Stimulated activated effector memory CD8-positive, alpha-beta T cell treated with anti-CD3 and anti-CD28 coated beads, Interleukin-12 subunit alpha, Interleukin-12 subunit beta, amount 100 ng/mL, for 72 hours (primary cell): Measurements from ENCODE around the gene GHSR.
"Not testable (repeated sequence)": the region's sequence is repeated elsewhere in the genome, so short reads cannot be mapped to it uniquely, and the experiment has no call there.

Source experiments
- ATAC-seq: fragments of 150-1000 bp; cut with Tn5 transposase; 2 replicates; pipeline ENCODE4 v1.10.0; 2021
- DNase-seq, 2 donors: peaks; one replicate each; pipeline ENCODE4 v3.0.0; 2021 to 2022; ENCODE audit warnings: low spot score in 2 of 2
- H3K27ac Mint-ChIP-seq: one replicate; pipeline ENCODE4 v1.8.0; 2022; ENCODE audit warnings: mild to moderate bottlenecking, mixed read lengths
- H3K36me3 Mint-ChIP-seq: one replicate; pipeline ENCODE4 v1.8.0; 2022; ENCODE audit warnings: mild to moderate bottlenecking, mixed read lengths
- H3K4me1 Mint-ChIP-seq: one replicate; pipeline ENCODE4 v1.8.0; 2022; ENCODE audit warnings: mixed read lengths
- H3K4me3 Mint-ChIP-seq: one replicate; pipeline ENCODE4 v1.8.0; 2022; ENCODE audit warnings: mild to moderate bottlenecking, mixed read lengths
- H3K9me3 Mint-ChIP-seq: one replicate; pipeline ENCODE4 v1.8.0; 2022; ENCODE audit warnings: mixed read lengths

The GHSR gene

DNA sequence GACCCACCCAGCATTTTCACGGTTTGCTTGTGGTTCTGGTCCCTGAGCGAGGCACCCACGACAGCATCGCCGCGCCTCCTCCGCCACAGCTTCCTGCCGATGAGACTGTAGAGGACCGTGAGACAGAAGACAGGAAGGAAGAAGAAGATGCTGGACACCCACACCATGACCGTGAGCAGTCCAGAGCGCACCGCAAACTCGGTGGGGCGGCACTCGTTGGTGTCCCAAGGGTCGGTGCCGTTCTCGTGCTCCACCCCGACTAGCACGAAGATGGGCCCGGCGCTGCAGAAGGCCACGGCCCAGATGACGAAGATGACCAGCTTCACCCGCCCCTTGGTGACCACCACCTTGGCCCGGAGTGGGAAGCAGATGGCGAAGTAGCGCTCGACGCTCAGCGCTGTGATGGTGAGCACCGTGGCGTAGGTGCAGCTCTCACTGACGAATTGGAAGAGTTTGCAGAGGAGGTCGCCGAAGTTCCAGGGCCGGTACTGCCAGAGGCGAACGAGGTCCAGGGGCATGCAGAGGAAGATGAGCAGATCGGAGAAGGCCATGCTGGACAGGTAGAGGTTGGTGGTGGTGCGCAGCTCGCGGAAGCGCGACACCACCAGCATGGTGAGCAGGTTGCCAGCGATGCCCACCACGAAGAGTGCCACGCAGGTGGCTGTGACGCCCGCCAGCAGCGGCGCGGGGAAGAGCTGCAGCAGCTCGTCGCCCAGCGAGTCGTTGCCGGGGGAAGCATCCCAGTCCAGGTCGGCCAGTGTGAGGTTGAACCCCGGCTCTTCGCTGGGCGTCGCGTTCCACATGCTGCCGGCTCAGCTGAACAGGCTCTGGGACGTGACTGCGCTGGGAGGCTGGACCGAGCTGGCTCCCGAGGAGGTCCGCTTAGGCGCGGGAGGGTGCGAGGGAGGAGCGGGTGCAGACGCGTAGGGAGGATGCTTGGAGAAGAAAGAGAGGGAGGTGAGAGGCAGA is at the start of gene GHSR:
GHSR (minus strand) TSS at position 846 of the 969 bp plus-strand sequence; CDS start at position 803, 43 bp downstream.
- DNase-seq (peak in 1 of 2 donors; percentile 51), ATAC-seq (peak; percentile 84)
- Mint-ChIP-seq H3K4me1 (peaks cover 34% of the 10 kb centered on the region), H3K36me3 (no peaks in the 10 kb centered on the region), H3K9me3 (no peaks in the 10 kb centered on the region), H3K27ac (no peak within 1 kb of the TSS), H3K4me3 (peak within 1 kb of the TSS; percentile 73)

- DNase-seq (peak; percentile 59 to 83), ATAC-seq (peak; percentile 70)
- H3K4me3 Mint-ChIP-seq, H3K27ac Mint-ChIP-seq, H3K36me3 Mint-ChIP-seq, H3K9me3 Mint-ChIP-seq: not testable (repeated sequence)
- peaks cover 14% of the 10 kb centered on the region for H3K4me1 Mint-ChIP-seq
Observed at GRCh38 chr3:172490198-172490669, 42.0 kb upstream of the GHSR start.

GRCh38 chr3:172478116-172478515 is 29.9 kb upstream of the GHSR start:
- H3K4me3 Mint-ChIP-seq: no peak overlapping the region
- no peak for DNase-seq
- peaks cover 15% of the 10 kb centered on the region for H3K4me1 Mint-ChIP-seq
- no peaks in the 10 kb centered on the region for H3K9me3 Mint-ChIP-seq
- no peaks in the 10 kb centered on the region for H3K36me3 Mint-ChIP-seq
- H3K27ac Mint-ChIP-seq: no peak overlapping the region
- ATAC-seq: peak; percentile 64

DNA sequence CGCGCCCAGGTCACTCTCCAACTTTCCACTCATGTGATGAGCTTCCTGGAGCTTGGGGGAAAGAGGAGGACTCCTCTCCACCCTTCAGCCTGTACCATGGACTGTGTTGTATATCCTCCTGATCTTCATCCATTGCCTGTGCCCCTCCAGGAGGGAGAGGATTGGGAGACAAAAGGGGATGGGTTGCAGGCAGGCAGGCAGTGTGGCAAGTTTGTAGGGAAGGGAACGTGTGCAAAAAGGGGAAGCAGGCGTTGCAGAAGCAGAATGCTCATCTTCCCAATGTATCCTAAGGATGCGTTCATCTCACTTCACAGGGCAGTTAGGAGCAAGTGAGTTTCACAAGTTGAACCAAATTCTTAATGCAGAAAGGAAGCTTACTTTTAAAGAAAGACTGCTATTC is 28.1 kb upstream of the GHSR start:
- Mint-ChIP-seq H3K36me3 (no peaks in the 10 kb centered on the region), H3K27ac (no peak overlapping the region), H3K4me1 (peaks cover 15% of the 10 kb centered on the region), H3K4me3 (peak overlapping the region; percentile 77), H3K9me3 (no peaks in the 10 kb centered on the region)
- no peak for DNase-seq
- no peak for ATAC-seq

DNA sequence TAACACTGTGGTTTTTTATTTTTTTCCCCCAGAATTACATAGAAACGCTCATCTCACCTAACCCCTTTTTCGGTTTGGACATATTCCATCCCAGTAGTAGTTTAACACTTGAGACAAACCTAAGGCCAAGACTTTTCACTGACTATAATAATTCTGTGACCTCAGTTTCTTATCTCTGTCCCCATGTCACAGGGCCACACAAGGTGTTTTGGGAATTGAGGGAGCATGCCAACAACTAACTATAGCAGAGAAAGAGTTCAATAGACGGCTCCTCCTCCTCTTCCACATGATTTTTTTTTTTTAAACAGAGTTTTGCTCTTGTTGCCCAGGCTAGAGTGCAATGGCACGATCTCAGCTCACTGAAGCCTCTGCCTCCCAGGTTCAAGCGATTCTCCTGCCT is 27.4 kb upstream of the GHSR start:
- no peaks in the 10 kb centered on the region for H3K36me3 Mint-ChIP-seq
- H3K4me3 Mint-ChIP-seq: no peak overlapping the region
- no peaks in the 10 kb centered on the region for H3K9me3 Mint-ChIP-seq
- no peak overlapping the region for H3K27ac Mint-ChIP-seq
- DNase-seq (no peak), ATAC-seq (no peak)
- H3K4me1 Mint-ChIP-seq: peaks cover 15% of the 10 kb centered on the region

DNA sequence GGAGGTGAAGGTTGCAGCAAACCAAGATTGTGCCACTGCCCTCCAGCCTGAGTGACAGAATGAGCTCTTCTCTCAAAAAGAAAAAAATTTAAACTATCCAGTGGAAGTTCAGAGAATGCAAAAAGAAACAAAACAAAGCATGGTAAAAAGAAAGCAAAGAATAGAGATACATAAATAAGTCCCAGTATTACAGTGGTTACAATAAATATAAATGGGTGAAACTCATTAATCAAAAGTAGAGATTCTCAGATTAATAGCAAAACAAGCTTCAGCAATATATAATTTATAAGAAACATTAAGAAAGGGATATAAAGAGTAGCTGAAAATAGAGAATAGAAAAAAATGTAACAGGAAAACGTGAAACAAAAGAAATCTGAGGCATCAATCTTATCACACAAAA is 23.6 kb upstream of the GHSR start:
- DNase-seq: no peak
- H3K4me3 Mint-ChIP-seq: no peak overlapping the region
- ATAC-seq: no peak
- H3K36me3 Mint-ChIP-seq: no peaks in the 10 kb centered on the region
- H3K4me1 Mint-ChIP-seq: peaks cover 2% of the 10 kb centered on the region
- H3K9me3 Mint-ChIP-seq: no peaks in the 10 kb centered on the region
- no peak overlapping the region for H3K27ac Mint-ChIP-seq

DNA sequence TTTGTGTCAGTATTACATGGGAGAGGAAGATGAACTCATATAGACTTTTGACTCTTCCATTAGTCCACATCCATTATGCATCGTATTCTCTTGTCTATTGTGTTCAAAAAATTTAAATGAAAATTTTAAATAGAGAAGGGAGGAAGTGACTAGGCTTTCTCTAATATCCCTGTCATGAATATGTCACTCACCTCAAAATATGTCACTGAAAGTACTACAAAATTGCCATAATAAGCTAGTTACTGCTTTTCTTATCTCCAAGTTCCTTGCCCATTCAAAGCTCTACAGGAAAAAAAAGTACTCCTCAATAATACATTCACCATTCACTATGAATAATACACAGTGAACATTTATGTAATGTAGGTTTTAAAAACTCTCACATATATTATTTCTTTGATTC is 22.3 kb upstream of the GHSR start:
- Mint-ChIP-seq H3K27ac (no peak overlapping the region), H3K4me3 (no peak overlapping the region), H3K4me1 (no peaks in the 10 kb centered on the region), H3K36me3 (no peaks in the 10 kb centered on the region), H3K9me3 (no peaks in the 10 kb centered on the region)
- no peak for ATAC-seq
- no peak for DNase-seq

DNA sequence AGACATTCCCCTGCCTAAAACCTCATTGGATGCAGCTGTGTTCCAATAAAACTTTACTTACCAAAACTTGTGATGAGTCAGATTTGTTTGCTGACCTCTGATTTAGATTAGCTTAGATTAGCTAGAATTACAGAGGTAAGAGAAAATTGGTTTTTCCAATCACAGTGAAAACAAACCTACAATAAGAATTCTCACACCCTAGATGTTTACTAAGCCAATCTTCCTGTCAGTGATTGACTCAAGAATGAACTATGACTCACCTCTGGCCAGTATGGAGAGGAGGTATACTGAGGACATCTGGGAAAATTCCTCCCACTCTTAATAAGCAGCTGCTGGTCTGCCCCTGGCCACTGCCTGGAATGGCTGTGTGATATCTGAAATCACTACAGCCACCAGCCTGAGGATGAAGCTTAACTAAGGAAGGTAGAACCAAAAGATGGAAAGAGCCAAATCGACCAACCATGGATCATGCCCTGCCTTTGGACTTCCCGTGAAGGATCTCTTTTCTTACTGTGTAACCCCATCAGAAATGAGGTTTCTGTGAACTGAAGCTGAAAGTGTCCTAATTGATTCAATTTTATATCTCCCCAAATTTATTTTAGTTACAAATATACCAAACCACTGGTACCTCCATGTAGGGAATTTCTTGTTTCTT is 19.0 kb upstream of the GHSR start:
- H3K4me1 Mint-ChIP-seq: no peaks in the 10 kb centered on the region
- DNase-seq (no peak), ATAC-seq (peak; percentile 40)
- H3K9me3 Mint-ChIP-seq: no peaks in the 10 kb centered on the region
- H3K36me3 Mint-ChIP-seq: no peaks in the 10 kb centered on the region
- H3K27ac Mint-ChIP-seq: no peak overlapping the region
- H3K4me3 Mint-ChIP-seq: no peak overlapping the region

DNA sequence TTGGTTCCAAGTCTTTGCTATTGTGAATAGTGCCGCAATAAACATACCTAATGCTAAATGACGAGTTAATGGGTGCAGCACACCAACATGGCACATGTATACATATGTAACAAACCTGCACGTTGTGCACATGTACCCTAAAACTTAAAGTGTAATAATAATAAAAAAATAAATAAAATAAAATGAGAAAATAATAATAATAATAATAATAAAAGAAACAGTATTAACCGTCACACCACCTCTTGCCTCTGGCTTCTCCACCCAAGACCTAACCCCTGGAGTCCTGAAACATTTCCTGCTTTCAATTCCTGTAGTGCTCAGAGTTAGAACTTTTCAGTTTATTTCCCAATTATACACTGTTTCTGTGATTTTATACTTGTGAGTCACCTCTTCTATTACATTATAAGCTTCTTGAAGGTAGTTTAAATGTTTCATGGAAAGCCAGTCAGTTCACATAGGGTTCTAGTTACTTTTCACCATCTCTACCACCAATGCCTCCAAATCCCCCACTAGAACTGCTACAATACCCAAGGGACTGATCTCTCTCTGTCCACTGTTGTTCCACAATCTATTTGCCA is 18.4 kb upstream of the GHSR start:
- H3K9me3 Mint-ChIP-seq: no peaks in the 10 kb centered on the region
- no peak overlapping the region for H3K4me3 Mint-ChIP-seq
- DNase-seq (no peak), ATAC-seq (no peak)
- no peaks in the 10 kb centered on the region for H3K36me3 Mint-ChIP-seq
- H3K27ac Mint-ChIP-seq: no peak overlapping the region
- no peaks in the 10 kb centered on the region for H3K4me1 Mint-ChIP-seq

- Mint-ChIP-seq H3K4me3 (no peak overlapping the region), H3K4me1 (no peaks in the 10 kb centered on the region), H3K36me3 (no peaks in the 10 kb centered on the region), H3K9me3 (no peaks in the 10 kb centered on the region), H3K27ac (no peak overlapping the region)
- ATAC-seq (no peak), DNase-seq (no peak)
Observed at GRCh38 chr3:172465281-172465680, 17.0 kb upstream of the GHSR start.

GRCh38 chr3:172464306-172464705 is 16.1 kb upstream of the GHSR start:
- Mint-ChIP-seq H3K4me1 (no peaks in the 10 kb centered on the region), H3K4me3 (no peak overlapping the region), H3K27ac (no peak overlapping the region), H3K9me3 (no peaks in the 10 kb centered on the region), H3K36me3 (no peaks in the 10 kb centered on the region)
- no peak for ATAC-seq
- DNase-seq: no peak

DNA sequence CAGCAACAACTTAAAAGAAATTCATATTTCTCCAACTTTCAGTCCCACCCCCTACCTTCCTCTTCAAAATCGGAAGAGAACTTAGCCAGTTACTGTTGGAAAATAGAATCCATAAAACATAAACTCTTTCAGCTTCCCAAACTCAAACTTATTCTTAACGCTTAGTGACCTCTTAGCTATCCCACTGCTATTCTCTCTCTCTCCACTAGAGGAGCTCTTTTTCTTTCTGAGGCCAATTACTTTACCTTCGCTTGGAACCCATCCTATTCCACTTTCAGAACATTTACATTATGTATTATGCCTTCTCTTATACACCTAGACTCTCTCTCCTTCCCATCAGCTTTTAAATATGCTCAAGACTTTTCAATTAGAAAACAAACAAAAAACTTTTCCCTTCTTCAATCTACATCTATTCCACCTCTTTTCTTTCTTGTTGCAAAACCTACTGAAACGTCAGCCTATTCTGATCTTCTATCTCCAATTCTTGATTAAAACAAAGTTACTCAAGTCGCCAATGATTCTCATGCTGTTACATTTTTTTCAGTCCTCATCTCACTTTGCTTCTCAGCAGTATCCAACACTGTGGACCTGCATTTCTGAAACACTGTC is 13.4 kb upstream of the GHSR start:
- ATAC-seq (peak; percentile 48), DNase-seq (no peak)
- H3K4me1 Mint-ChIP-seq: no peaks in the 10 kb centered on the region
- no peak overlapping the region for H3K27ac Mint-ChIP-seq
- no peak overlapping the region for H3K4me3 Mint-ChIP-seq
- H3K9me3 Mint-ChIP-seq: no peaks in the 10 kb centered on the region
- no peaks in the 10 kb centered on the region for H3K36me3 Mint-ChIP-seq

- no peaks in the 10 kb centered on the region for H3K36me3 Mint-ChIP-seq
- H3K4me3 Mint-ChIP-seq: no peak overlapping the region
- H3K9me3 Mint-ChIP-seq: no peaks in the 10 kb centered on the region
- DNase-seq (no peak), ATAC-seq (no peak)
- no peak overlapping the region for H3K27ac Mint-ChIP-seq
- no peaks in the 10 kb centered on the region for H3K4me1 Mint-ChIP-seq
Observed at GRCh38 chr3:172456404-172456803, 8.1 kb upstream of the GHSR start.

DNA sequence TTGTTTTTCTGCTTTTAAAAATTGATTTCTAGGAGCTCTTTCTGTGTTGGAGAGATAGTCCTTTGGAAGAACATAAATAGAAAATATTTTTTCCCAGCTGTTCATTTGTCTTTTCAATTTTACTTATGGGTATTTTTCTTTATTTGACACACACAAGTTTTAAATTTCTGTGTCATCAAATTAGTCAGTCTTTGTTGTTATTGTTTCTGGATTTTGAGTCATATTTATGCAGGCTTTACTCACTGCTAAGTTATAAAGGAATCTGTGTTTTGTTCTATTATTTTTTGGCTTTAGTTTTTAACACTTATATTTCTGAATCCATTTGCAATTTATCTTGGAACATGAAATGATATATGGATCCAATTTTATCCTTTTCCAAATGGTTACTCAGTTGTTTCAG is 5.9 kb upstream of the GHSR start:
- Mint-ChIP-seq H3K36me3 (no peaks in the 10 kb centered on the region), H3K9me3 (no peaks in the 10 kb centered on the region), H3K4me1 (peaks cover 10% of the 10 kb centered on the region), H3K4me3 (no peak overlapping the region), H3K27ac (no peak overlapping the region)
- ATAC-seq (no peak), DNase-seq (no peak)

DNA sequence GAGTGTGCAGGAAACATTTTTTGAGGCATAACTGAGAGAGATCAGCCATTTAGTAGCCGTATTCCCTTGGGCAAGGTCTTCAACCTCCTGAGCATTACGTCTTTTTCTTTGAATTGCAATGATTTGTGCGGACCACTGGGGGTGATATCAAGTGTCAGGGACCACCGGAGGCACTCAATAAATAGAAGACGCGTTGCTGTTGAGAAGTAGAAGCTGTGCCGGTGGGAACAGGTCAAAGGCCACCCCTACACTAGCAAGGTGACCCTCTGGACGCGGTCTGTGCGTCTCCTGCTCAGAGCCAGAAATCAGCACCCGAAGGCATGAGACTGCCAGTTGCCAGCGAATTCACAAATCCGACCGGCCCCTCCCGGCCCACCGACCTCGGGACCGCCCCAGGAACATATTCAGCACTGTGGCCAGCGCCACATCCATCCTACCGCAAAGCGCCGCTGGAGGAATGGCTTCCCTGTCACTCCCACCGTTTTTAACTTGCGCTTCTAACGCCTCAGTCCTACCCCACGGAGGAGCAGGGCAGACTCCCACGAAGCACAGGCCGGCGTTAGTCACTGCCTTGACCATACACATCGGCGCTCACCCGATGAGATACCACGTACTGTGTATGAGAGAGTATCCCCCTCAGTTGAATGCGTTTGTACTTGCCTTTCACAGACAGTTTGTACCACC is 1.4 kb upstream of the GHSR start:
- Mint-ChIP-seq H3K36me3 (no peaks in the 10 kb centered on the region), H3K27ac (no peak overlapping the region), H3K4me1 (peaks cover 34% of the 10 kb centered on the region), H3K4me3 (peak overlapping the region; percentile 73), H3K9me3 (no peaks in the 10 kb centered on the region)
- DNase-seq (no peak), ATAC-seq (no peak)
